PC-9 (cell line): ENCODE data around the gene NUDCD3. TPM values are rescaled to one million over a fixed set of nuclear protein-coding genes. Genes with fewer than 3 reads are reported as not detected.

Experiments
- BruUV-seq: library from RNA; stranded (reverse); fragments of 400-500 nt; replicated peaks from 2 replicates; lab custom pipeline; 2021; lab: Mats Ljungman, UMichigan
- CTCF ChIA-PET: fragments of 300-600 bp; sonication (Branson Sonifier 250); formaldehyde crosslinking; loops from one replicate; lab custom pipeline; 2022; ENCODE audit warnings: antibody characterized with exemption; lab: Charles Lee
- POLR2A ChIA-PET: fragments of 300-600 bp; sonication (Branson Sonifier 250); formaldehyde crosslinking; loops from one replicate; lab custom pipeline; 2022; ENCODE audit warnings: antibody characterized with exemption; ENCODE audit not compliant: unreplicated experiment; lab: Charles Lee
- DNase-seq, 2 experiments: peaks; one replicate each; pipeline versions ENCODE4 v3.0.0 to v3.0.0-alpha.2; 2015 to 2022; ENCODE audit warnings: mixed read lengths in 1 of 2
- H2AFZ ChIP-seq: fragments of 200-600 bp; sonication (generic); 2 replicates; pipeline ENCODE4 v1.8.1; 2017; ENCODE audit warnings: antibody characterized with exemption
- H3F3A ChIP-seq: fragments of 200-600 bp; sonication (generic); 2 replicates; pipeline ENCODE4 v1.8.1; 2017; ENCODE audit warnings: antibody characterized with exemption, mild to moderate bottlenecking, low read depth; ENCODE audit not compliant: insufficient read depth
- H3K27ac ChIP-seq: fragments of 200-600 bp; sonication (generic); 2 replicates; pipeline ENCODE4 v1.6.1; 2016; ENCODE audit warnings: mixed run types
- H3K27me3 ChIP-seq: fragments of 200-600 bp; sonication (generic); 2 replicates; pipeline ENCODE4 v1.6.1; 2016; ENCODE audit warnings: low read depth, mixed run types; ENCODE audit not compliant: insufficient read depth
- H3K36me3 ChIP-seq: fragments of 200-600 bp; sonication (generic); 2 replicates; pipeline ENCODE4 v1.6.1; 2016; ENCODE audit warnings: low read depth, mixed run types
- H3K4me1 ChIP-seq: fragments of 200-600 bp; sonication (generic); replicated peaks from 2 replicates; pipeline ENCODE4 v1.6.1; 2016; ENCODE audit warnings: mixed run types; ENCODE audit not compliant: insufficient read depth
- H3K4me2 ChIP-seq: fragments of 200-600 bp; sonication (generic); 2 replicates; pipeline ENCODE4 v1.6.1; 2017; ENCODE audit warnings: mixed run types
- H3K4me3 ChIP-seq: fragments of 200-600 bp; sonication (generic); 2 replicates; pipeline ENCODE4 v1.6.1; 2016; ENCODE audit warnings: mixed run types
- H3K79me2 ChIP-seq: fragments of 200-600 bp; sonication (generic); 2 replicates; pipeline ENCODE4 v1.6.1; 2017; ENCODE audit warnings: low read depth, mixed run types
- H3K9me2 ChIP-seq: fragments of 200-600 bp; sonication (generic); 2 replicates; pipeline ENCODE4 v1.8.1; 2017; ENCODE audit warnings: mild to moderate bottlenecking; ENCODE audit not compliant: insufficient read depth
- H3K9me3 ChIP-seq: fragments of 200-600 bp; sonication (generic); 2 replicates; pipeline ENCODE4 v1.8.1; 2016; ENCODE audit warnings: low read depth; ENCODE audit not compliant: insufficient read depth
- H4K20me1 ChIP-seq: fragments of 200-600 bp; sonication (generic); 2 replicates; pipeline ENCODE4 v1.8.1; 2017; ENCODE audit not compliant: insufficient read depth
- EZH2 ChIP-seq: fragments of 200-600 bp; sonication (generic); IDR thresholded peaks from 2 replicates; pipeline ENCODE4 v1.8.0; 2017; ENCODE audit warnings: antibody characterized with exemption, low read depth
- intact Hi-C: fragments of 100-400 bp; cut with micrococcal nuclease; formaldehyde crosslinking; loops from one replicate; pipeline ENCODE4 v1.10.0; 2022; ENCODE audit not compliant: unreplicated experiment
- total RNA-seq: library from RNA; stranded (reverse); gene quantifications from 2 replicates; pipeline ENCODE4 v1.2.3, GENCODE V29; 2021
- TF ChIP-seq, protein P1 (sequence below): fragments of 200-600 bp; sonication (generic); conservative IDR thresholded peaks from 2 replicates; pipeline ENCODE4 v1.6.1; 2017; ENCODE audit warnings: mixed run types, antibody characterized with exemption, mild to moderate bottlenecking, moderate library complexity

NUDCD3 gene
- total RNA-seq, 1 experiment from 2014 or later, result 149 TPM

DNA sequence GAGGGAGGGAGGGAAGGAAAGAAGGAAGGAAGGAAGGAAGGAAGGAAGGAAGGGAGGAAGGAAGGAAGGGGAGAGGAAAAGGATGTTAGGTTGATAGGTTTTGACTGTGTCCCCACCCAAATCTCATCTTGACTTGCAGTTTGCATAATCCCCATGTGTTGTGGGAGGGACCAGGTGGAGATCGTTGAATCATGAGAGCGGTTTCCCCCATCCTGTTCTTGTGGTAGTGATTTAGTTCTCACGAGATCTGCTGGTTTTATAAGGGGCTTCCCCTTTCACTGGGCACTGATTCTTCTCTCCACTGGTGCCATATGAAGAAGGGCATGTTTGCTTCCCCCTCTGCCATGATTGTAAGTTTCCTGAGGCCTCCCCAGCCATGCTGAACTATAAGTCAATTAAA is 15.1 kb upstream of the NUDCD3 start:
- Histone ChIP-seq H4K20me1 (no peaks in the 10 kb centered on the region), H3K4me2 (no peak overlapping the region), H2AFZ (no peak overlapping the region), H3K4me3 (no peak overlapping the region), H3K9me3 (peaks cover 3% of the 10 kb centered on the region; the same call in 1 of the 2 replicates), H3F3A (no peaks in the 10 kb centered on the region), H3K27ac (no peak overlapping the region), H3K27me3 (no peaks in the 10 kb centered on the region), H3K9me2 (no peaks in the 10 kb centered on the region; the same call in 1 of the 2 replicates), H3K36me3 (no peaks in the 10 kb centered on the region), H3K79me2 (no peaks in the 10 kb centered on the region), H3K4me1 (no peaks in the 10 kb centered on the region)
- CTCF ChIA-PET, result no interaction called here
- no peak for DNase-seq
- intact Hi-C loops, result no loop called here
- TF ChIP-seq EZH2, result no peak
- POLR2A ChIA-PET, result interaction anchor here (0.6 kb wide), 1 partner anchor 68 kb away, joined by 6 read pairs; the partner anchor contains the start of gene DDX56
- no TSS peak for BruUV-seq

DNA sequence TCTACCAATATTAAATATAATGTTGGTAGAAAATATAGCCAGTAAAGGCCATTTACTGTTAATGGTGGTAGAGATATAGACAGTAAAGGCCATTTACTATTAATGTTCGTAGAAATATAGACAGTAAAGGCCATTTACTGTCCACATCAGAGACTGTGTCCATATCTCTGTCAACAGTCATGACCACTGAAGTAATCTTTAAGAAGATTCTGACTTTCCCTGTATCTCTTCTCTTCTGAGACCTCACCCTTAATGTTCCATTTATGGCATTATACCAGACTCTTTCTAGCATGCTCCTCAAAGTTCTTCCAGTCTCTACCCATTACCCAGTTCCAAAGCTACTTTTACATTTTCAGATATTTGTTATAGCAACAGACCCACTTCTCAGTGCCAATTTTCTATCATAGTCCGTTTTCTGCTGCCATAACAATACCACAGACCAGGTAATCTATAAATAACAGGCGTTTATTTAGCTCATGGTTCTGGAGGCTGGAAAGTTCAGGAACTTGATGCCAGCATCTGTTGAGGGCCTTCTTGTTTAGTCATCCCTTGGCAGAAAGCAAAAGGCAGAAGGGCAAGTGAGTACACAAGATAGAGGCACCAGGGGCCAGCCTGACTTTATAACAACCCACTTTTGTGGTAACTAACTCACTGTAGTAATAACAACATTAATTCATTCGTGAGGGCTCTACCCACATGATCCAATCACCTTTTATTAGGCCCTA is 7.9 kb upstream of the NUDCD3 start:
- Histone ChIP-seq H3K4me2 (no peak overlapping the region), H3F3A (no peaks in the 10 kb centered on the region), H3K4me3 (no peak overlapping the region), H3K79me2 (no peaks in the 10 kb centered on the region), H3K27ac (no peak overlapping the region), H3K9me3 (no peaks in the 10 kb centered on the region), H3K4me1 (no peaks in the 10 kb centered on the region), H4K20me1 (no peaks in the 10 kb centered on the region), H2AFZ (no peak overlapping the region), H3K36me3 (no peaks in the 10 kb centered on the region), H3K27me3 (no peaks in the 10 kb centered on the region), H3K9me2 (no peaks in the 10 kb centered on the region; the same call in 1 of the 2 replicates)
- CTCF ChIA-PET, result no interaction called here
- TF ChIP-seq, protein P1, sequence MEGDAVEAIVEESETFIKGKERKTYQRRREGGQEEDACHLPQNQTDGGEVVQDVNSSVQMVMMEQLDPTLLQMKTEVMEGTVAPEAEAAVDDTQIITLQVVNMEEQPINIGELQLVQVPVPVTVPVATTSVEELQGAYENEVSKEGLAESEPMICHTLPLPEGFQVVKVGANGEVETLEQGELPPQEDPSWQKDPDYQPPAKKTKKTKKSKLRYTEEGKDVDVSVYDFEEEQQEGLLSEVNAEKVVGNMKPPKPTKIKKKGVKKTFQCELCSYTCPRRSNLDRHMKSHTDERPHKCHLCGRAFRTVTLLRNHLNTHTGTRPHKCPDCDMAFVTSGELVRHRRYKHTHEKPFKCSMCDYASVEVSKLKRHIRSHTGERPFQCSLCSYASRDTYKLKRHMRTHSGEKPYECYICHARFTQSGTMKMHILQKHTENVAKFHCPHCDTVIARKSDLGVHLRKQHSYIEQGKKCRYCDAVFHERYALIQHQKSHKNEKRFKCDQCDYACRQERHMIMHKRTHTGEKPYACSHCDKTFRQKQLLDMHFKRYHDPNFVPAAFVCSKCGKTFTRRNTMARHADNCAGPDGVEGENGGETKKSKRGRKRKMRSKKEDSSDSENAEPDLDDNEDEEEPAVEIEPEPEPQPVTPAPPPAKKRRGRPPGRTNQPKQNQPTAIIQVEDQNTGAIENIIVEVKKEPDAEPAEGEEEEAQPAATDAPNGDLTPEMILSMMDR, result no peak
- TF ChIP-seq EZH2, result no peak
- no peak for DNase-seq
- POLR2A ChIA-PET, result no interaction called here
- BruUV-seq, result no TSS peak
- intact Hi-C loops, result no loop called here

DNA sequence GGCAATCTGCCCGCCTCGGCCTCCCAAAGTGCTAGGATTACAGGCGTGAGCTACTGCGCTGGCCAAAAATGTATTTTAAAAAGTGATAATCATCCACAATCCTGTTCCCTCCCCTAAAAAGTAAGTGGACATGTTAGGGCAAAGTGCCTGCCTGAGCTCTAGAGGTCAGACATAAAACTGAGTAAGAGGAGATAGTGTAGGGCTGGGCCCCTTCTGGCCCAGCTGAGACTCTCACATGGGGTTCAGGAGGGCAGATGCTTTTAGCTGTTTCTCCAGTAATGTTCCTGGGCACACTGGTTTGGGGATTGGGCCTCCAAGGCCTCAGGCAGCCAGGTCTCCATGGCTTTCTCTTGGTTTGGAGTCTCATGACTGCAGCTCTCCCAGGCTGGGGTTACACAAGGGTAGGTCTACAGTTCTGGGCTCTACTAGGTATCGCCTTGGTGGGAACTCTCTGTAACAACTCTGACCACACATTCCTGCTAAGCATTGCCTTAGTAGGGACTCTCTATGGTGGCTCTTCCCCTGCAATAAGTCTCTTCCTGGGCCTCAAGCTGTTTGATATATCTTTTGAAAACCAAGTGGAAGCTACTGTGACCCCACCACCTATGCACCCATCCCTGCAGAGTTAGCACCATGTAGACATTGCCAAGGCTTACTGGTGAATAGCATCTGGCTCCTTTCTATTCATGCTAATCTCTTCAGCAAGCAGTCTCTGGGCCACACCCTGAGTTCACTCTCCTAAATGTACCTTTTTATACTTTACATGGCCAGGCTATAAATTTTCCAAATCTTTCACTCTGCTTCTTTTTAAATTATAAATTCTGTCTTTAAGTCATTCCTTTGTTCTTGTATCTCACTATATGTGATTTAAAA is 6.9 kb upstream of the NUDCD3 start:
- CTCF ChIA-PET, result no interaction called here
- Histone ChIP-seq H3K9me3 (no peaks in the 10 kb centered on the region), H3F3A (no peaks in the 10 kb centered on the region), H3K79me2 (no peaks in the 10 kb centered on the region), H3K4me2 (no peak overlapping the region), H3K4me3 (no peak overlapping the region), H3K9me2 (no peaks in the 10 kb centered on the region), H3K36me3 (no peaks in the 10 kb centered on the region), H2AFZ (no peak overlapping the region), H3K4me1 (no peaks in the 10 kb centered on the region), H3K27ac (no peak overlapping the region), H3K27me3 (no peaks in the 10 kb centered on the region), H4K20me1 (no peaks in the 10 kb centered on the region)
- TF ChIP-seq, protein P1, result no peak
- TF ChIP-seq EZH2, result no peak
- BruUV-seq, result no TSS peak
- POLR2A ChIA-PET, result no interaction called here
- DNase-seq, result no peak
- intact Hi-C loops, result no loop called here
